ENCODE measurements around the gene SCAF8. TPM values are rescaled to one million over a fixed set of nuclear protein-coding genes. Genes with fewer than 3 reads are reported as not detected.
"Not testable (repeated sequence)": the region's sequence is repeated elsewhere in the genome, so short reads cannot be mapped to it uniquely, and the experiment has no call there.

SCAF8 gene, protein sequence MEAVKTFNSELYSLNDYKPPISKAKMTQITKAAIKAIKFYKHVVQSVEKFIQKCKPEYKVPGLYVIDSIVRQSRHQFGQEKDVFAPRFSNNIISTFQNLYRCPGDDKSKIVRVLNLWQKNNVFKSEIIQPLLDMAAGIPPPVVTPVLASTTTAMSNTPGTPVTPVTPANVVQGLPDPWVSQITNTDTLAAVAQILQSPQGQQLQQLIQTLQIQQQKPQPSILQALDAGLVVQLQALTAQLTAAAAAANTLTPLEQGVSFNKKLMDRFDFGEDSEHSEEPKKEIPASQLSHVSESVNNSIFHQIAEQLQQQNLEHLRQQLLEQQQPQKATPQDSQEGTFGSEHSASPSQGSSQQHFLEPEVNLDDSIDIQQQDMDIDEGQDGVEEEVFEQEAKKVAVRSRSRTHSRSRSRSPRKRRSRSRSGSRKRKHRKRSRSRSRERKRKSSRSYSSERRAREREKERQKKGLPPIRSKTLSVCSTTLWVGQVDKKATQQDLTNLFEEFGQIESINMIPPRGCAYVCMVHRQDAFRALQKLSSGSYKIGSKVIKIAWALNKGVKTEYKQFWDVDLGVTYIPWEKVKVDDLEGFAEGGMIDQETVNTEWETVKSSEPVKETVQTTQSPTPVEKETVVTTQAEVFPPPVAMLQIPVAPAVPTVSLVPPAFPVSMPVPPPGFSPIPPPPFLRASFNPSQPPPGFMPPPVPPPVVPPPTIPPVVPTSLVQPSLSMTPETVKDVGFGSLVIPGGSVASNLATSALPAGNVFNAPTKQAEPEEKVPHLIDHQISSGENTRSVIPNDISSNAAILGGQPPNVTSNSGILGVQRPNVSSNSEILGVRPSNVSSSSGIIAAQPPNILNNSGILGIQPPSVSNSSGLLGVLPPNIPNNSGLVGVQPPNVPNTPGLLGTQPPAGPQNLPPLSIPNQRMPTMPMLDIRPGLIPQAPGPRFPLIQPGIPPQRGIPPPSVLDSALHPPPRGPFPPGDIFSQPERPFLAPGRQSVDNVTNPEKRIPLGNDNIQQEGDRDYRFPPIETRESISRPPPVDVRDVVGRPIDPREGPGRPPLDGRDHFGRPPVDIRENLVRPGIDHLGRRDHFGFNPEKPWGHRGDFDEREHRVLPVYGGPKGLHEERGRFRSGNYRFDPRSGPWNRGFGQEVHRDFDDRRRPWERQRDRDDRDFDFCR (N-terminal part only)
- total RNA-seq, result 10 to 100 TPM; 39.8 to 43.8 TPM

DNA sequence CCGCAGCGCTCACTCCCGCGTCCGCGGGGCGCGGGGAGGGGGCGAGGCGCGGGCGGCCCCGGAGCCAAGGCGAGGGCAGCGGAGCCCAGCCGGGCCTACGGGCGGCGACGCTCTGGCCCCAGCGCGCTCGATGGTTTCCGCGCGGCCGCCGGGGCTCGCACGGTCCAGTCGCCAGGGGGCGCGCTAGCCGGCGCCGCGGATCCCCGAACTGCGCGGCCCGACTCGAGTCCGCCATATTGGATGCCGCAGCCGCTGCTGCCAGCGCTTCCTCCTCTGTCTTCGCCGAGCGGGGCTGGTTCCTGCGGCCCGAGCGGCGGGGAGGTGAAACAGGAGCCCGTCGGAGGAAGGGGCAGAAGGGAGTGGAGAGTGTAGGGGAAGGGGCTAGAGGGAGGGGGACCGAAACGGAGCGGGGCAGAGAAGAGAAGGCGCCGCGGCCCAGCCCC lies at the start of gene SCAF8:
TSS of gene SCAF8 (plus strand) at position 234 of the 443 bp plus-strand sequence. CDS start 485 bp downstream, outside the sequence.
- no peaks in the 10 kb centered on the region for H3K27me3 Mint-ChIP-seq
- peaks cover 18% of the 10 kb centered on the region for H3K36me3 Mint-ChIP-seq
- peaks cover 38% of the 10 kb centered on the region for H3K4me1 Mint-ChIP-seq
- peak within 1 kb of the TSS; percentile 94 for H3K27ac Mint-ChIP-seq
- peak within 1 kb of the TSS; percentile 87 for H3K4me3 Mint-ChIP-seq
- peak; percentile 90 for DNase-seq
- no peaks in the 10 kb centered on the region for H3K9me3 Mint-ChIP-seq

DNA sequence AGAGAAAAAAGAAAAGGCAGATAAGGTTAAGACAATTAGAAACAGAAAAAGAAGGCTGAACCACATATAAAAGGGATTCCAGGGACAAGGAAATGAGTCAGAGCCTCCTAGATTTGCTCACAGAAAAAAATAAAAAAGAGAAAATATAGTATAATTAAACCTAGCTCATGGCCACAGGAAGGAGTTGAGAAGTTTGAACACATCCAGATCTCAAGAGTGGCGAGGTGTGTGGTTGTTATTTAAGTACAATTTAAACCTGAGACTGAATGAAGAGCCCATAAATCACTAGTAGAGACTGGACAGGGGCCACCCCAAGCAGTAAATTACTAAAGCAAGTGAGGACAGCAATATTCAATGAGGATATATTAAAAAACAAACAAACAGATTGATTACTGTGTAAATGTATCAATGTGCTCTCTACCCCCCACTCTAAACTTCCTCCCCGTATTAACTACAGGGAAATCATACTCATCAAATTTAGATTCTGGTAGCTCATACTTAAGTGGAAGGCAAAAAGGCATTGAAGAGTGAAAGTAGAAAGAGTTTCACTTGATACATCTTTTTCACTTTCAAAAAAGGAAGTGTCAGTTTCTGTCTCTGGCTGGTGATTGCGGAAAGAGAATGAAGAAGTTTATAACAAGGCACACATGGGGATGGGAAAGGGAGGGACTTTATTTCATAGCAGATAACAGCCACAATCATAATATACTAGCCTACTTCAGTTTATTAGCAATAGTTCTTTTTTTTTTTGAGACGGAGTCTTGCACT lies 49.3 kb upstream of the SCAF8 start:
- H3K27me3 Mint-ChIP-seq, result no peaks in the 10 kb centered on the region
- peaks cover 17% of the 10 kb centered on the region for H3K4me1 Mint-ChIP-seq
- no peak for DNase-seq
- H3K4me3 Mint-ChIP-seq, result peak overlapping the region; percentile 52
- peak overlapping the region; percentile 85 for H3K27ac Mint-ChIP-seq
- H3K36me3 Mint-ChIP-seq, result no peaks in the 10 kb centered on the region
- H3K9me3 Mint-ChIP-seq, result no peaks in the 10 kb centered on the region

DNA sequence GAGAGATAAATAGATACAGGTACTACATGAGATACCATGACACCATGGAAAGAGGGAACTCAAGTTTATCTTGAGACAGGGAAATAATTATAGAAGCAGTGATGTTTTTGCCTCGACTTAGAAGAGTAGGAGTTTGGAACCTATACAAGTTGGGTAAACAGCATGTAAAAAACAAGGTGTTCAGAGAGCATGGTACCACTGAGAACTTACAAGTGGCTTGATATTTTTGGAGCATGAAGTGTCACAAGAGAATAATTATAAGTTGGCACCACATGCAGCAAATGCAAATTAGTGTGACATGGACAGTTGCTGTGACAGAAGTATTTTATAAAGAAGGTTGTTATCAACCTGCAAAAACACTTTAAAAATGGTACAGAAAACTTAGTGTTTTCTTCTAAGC lies 47.1 kb upstream of the SCAF8 start:
- Mint-ChIP-seq H3K36me3 (no peaks in the 10 kb centered on the region), H3K4me1 (peaks cover 17% of the 10 kb centered on the region), H3K9me3 (no peaks in the 10 kb centered on the region), H3K27me3 (no peaks in the 10 kb centered on the region), H3K4me3 (no peak overlapping the region), H3K27ac (no peak overlapping the region)
- no peak for DNase-seq

DNA sequence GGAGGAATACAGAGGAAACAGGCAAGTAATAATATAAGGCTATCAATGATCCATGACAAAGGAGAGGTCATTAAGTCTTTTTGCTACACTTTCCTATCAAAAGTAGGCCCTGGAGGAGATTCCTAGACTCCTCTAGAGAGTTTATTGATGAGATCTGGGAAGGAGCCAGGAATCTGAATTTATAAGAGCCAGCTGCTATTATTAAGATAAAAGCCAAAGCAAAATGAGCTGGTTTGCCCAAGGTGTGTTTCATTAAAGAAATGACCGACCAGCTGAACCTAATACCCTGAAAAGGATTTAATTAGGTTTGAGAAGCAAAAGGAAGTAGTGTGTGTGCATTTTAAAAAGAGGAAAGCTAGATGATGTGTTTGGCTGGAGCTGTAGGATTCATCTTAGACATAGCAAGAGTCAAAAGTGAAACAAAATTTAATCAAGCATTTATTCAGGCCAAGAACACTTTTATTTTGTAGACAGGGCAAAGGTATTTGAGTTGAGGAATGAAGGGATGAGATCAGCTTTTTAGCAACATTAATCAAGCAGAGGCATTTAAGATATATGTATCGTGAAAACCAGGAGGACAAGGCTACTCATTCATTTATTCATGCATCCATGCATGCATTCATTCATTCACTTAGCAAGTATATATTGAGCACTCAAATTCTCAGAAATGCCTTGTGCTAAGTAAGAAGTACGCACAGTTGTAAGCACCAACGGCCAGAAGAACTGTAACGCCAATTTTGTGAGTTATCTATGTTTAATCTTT lies 43.5 kb upstream of the SCAF8 start:
- no peaks in the 10 kb centered on the region for H3K4me1 Mint-ChIP-seq
- no peaks in the 10 kb centered on the region for H3K9me3 Mint-ChIP-seq
- H3K36me3 Mint-ChIP-seq, result no peaks in the 10 kb centered on the region
- no peak overlapping the region for H3K4me3 Mint-ChIP-seq
- DNase-seq, result no peak
- no peaks in the 10 kb centered on the region for H3K27me3 Mint-ChIP-seq
- no peak overlapping the region for H3K27ac Mint-ChIP-seq

DNA sequence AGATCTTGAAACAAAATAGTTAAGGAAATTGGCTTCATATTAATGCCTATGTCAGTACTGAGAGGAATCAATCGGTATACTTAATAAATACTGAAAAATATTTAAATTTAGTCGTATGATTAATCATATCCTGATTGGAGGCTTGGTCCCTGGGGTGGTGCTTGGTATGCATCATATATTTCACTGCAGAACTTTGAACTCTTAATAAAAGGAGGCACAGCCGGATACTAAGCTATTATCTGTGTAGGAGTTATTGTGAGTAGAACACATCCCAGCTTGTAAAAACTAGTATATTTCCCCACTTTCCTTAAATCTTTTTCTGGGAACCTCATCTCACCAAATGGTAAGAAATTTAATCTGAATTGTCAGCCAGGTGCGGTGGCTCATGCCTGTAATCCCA lies 42.4 kb upstream of the SCAF8 start:
- Mint-ChIP-seq H3K36me3 (no peaks in the 10 kb centered on the region), H3K4me3 (no peak overlapping the region), H3K9me3 (no peaks in the 10 kb centered on the region), H3K27ac (no peak overlapping the region), H3K27me3 (no peaks in the 10 kb centered on the region), H3K4me1 (no peaks in the 10 kb centered on the region)
- no peak for DNase-seq

DNA sequence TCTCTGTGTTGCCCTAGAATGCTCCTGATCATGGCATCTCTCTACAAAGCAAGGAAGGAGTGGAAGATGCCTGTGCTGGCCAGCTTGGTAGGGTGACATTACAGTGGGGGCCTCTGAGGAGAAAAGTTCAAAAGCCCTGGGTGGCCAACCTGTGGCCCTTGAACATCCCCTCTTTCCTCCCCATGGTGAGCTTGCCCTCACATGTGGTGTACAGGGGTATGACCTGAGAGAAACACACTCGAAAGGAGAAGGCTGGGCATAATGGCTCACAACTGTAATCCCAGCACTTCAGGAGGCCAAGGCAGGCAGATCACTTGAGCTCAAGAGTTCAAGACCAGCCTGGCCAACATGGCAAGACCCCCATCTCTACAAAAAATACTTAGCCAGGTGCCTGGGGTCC lies 36.6 kb upstream of the SCAF8 start:
- no peaks in the 10 kb centered on the region for H3K4me1 Mint-ChIP-seq
- no peak for DNase-seq
- H3K9me3 Mint-ChIP-seq, result no peaks in the 10 kb centered on the region
- H3K27ac Mint-ChIP-seq, result no peak overlapping the region
- H3K27me3 Mint-ChIP-seq, result peaks cover 7% of the 10 kb centered on the region
- no peaks in the 10 kb centered on the region for H3K36me3 Mint-ChIP-seq
- H3K4me3 Mint-ChIP-seq, result no peak overlapping the region

DNA sequence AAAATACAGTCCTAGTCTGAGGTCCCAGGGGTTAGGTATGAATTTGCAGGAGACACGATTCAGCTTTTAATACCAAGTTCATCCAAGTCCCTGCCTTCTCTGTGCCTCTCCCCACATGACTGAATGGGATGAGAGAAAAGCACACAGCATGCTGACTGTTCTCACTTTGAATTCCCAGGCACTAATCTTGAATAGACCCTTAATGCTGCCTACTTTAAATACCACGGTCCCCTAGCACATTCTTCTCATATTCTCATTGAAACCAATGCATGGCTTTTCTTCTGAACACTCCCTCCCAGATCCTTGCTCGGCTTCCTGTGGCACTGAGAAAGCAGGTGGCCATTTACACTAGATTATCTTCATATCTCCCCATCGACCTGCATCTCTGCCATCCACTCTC lies 30.1 kb upstream of the SCAF8 start:
- Mint-ChIP-seq H3K4me3 (no peak overlapping the region), H3K9me3 (no peaks in the 10 kb centered on the region), H3K4me1 (no peaks in the 10 kb centered on the region), H3K36me3 (no peaks in the 10 kb centered on the region), H3K27me3 (peaks cover 17% of the 10 kb centered on the region), H3K27ac (no peak overlapping the region)
- no peak for DNase-seq

DNA sequence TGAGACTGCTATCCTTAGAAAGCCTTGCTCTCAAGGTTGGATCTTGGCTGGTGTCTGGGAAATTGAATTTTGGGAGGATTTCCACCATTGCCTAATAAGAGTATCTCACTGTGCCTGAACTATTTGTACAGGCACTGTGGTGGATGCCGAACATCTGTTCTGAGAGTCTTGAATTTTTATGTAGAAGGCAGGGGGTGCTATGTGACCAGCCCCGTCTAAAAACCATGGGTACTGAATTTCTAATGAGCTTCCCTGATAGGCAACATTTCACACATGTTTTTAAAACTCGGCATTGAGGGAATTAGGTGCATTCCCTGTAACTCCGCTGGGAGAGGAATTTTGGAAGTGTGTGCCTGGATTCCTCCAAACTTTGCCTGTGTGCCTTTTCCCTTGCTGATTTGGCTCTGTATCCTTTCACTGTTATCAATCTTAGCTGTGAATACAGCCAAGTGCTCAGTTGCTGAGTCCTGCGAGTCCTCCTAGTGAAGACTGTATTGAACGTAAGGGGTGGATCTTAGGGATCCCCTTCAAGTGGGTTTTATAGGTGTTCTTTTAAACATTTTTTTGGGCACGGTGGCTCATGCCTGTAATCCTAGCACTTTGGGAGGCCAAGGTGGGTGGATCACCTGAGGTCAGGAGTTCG lies 27.6 kb upstream of the SCAF8 start:
- Mint-ChIP-seq H3K4me3 (no peak overlapping the region), H3K4me1 (no peaks in the 10 kb centered on the region), H3K9me3 (no peaks in the 10 kb centered on the region), H3K27me3 (peaks cover 17% of the 10 kb centered on the region), H3K36me3 (no peaks in the 10 kb centered on the region), H3K27ac (no peak overlapping the region)
- DNase-seq, result no peak

DNA sequence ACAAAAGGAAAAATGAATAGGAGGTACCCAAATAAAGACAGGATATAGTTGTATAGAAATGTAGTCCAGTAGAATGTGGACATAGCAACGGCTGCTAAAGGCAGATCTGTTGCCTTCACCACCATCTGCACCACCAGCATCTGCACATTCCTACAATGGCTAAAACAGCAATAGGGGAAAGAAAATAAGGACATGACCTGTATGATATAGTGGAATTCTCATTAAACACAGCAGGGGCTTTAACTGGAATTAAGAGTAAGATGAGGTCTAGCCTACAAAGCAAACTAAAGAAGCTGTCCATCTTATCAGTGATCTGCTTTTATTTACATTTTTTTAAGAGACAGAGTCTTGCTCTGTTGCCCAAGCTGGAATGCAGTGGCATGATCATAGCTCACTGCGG lies 26.8 kb upstream of the SCAF8 start:
- H3K27me3 Mint-ChIP-seq, result peaks cover 11% of the 10 kb centered on the region

DNA sequence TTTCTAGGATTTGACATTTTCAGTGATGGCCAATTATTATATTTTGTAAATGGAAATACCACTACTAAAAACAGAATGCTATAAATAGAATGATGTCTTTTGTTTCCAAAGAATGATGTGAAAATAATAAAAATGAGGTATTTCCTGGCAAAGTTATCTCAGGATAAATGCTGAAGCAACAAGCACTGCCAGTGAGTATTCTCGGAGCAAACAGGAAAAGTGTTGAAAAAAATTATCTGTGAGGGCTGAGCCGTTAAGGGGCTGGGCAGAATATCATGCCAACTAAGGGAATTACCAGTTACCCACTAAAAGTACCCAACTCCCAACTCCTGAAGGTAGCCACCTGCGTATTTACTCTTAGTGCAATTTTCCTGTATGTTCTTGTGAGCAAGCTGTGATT lies 23.6 kb upstream of the SCAF8 start:
- Mint-ChIP-seq H3K4me1 (peaks cover 1% of the 10 kb centered on the region), H3K27ac (no peak overlapping the region), H3K27me3 (peaks cover 5% of the 10 kb centered on the region), H3K4me3 (no peak overlapping the region), H3K9me3 (no peaks in the 10 kb centered on the region), H3K36me3 (no peaks in the 10 kb centered on the region)
- DNase-seq, result no peak

More for the DNA sequence above, 26.8 kb upstream of the SCAF8 start:
- Mint-ChIP-seq H3K27ac (no peak overlapping the region), H3K9me3 (no peaks in the 10 kb centered on the region), H3K4me3 (no peak overlapping the region), H3K36me3 (no peaks in the 10 kb centered on the region), H3K4me1 (no peaks in the 10 kb centered on the region)
- DNase-seq, result no peak

DNA sequence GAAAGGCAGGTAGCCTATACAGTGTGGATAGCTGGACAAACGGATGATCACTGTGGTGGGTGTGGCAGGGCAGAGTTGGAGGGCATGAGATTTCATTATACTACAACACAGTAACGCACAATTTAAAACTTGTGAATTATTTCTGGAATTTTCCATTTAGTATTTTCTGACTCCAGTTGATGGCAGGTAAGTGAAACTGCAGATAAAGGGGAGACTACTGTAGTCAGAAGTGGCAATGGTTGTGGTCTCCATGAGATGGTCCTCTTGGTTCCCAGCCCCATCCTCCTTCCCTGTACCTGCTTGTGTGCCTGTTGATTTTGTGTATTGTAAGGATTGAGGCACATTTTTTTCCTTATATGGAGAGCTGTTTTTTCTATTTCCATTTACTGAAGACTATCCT lies 22.5 kb upstream of the SCAF8 start:
- no peak overlapping the region for H3K27ac Mint-ChIP-seq
- H3K36me3 Mint-ChIP-seq, result no peaks in the 10 kb centered on the region
- no peak overlapping the region for H3K4me3 Mint-ChIP-seq
- no peaks in the 10 kb centered on the region for H3K9me3 Mint-ChIP-seq
- DNase-seq, result no peak
- peaks cover 5% of the 10 kb centered on the region for H3K27me3 Mint-ChIP-seq
- H3K4me1 Mint-ChIP-seq, result peaks cover 1% of the 10 kb centered on the region

DNA sequence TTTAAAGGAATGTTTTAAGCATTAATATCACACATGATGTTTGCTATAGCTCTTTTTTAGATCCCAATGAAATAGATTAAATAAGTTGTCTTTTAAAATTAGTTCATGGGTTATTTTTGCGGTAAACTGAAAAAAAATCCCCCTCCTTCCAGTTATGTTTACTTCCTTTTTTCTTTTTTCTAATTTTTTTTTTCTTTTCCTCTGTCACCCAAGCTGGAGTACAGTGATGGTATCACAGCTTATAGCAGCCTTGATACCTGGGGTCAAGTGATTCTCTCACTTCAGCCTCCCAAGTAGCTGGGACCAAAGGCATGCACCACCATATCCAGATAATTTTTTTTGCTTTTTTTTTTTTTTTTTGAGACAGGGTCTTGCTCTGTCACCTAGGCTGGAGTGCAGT lies 17.8 kb upstream of the SCAF8 start:
- H3K27me3 Mint-ChIP-seq, result no peaks in the 10 kb centered on the region
- no peak overlapping the region for H3K4me3 Mint-ChIP-seq

DNA sequence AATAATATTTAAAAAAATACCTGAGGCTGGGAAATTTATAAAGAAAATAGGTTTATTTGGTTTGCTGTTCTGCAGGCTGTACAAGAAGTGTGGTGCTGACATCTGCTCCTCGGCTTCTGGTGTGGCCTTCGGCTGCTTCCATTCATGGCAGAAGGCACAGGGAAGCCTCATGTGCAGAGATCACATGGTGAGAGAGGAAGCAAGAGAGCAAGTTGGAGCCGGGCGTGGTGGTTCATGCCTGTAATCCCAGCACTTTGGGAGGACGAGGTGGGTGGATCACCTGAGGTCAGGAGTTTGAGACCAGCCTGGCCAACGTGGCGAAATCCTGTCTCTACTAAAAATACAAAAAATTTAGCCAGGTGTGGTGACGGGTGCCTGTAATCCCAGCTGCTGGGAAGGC lies 16.9 kb upstream of the SCAF8 start:
- H3K9me3 Mint-ChIP-seq, result peaks cover 10% of the 10 kb centered on the region
- not testable (repeated sequence) for H3K27ac Mint-ChIP-seq, H3K4me3 Mint-ChIP-seq, H3K36me3 Mint-ChIP-seq, DNase-seq, H3K4me1 Mint-ChIP-seq, H3K27me3 Mint-ChIP-seq

More for the DNA sequence above, 17.8 kb upstream of the SCAF8 start:
- peaks cover 1% of the 10 kb centered on the region for H3K4me1 Mint-ChIP-seq
- no peak for DNase-seq
- no peak overlapping the region for H3K27ac Mint-ChIP-seq
- peaks cover 8% of the 10 kb centered on the region for H3K9me3 Mint-ChIP-seq
- peaks cover 6% of the 10 kb centered on the region for H3K36me3 Mint-ChIP-seq

Data from activated naive CD8-positive, alpha-beta T cell treated with anti-CD3 and anti-CD28 coated beads for 36 hours (primary cell).